HepG2 (cell line): ENCODE measurements around the gene LTB4R. TPM values are rescaled to one million over a fixed set of nuclear protein-coding genes. Genes with fewer than 3 reads are reported as not detected.

Experiments
- CCAR2 ChIP-seq: fragments of 200-400 bp; formaldehyde crosslinking; optimal IDR thresholded peaks from 2 replicates; pipeline ENCODE3; 2018; ENCODE audit warnings: low read depth, mild to moderate bottlenecking, low read length, moderate library complexity
- HMG20A ChIP-seq: IDR thresholded peaks from 2 replicates; pipeline ENCODE4 v1.6.1; 2016; ENCODE audit warnings: borderline replicate concordance
- KDM3A ChIP-seq: IDR thresholded peaks from 2 replicates; pipeline ENCODE4 v1.6.1; 2018; ENCODE audit warnings: low read depth, missing compliant biosample characterization
- NFE2L2 ChIP-seq: fragments of 150-350 bp; IDR thresholded peaks from 2 replicates; pipeline ENCODE4 v1.6.1; 2014; ENCODE audit warnings: low read length
- PLRG1 ChIP-seq: fragments of 450-650 bp; conservative IDR thresholded peaks from 2 replicates; pipeline ENCODE4 v1.6.1; 2016
- TAF15 ChIP-seq: fragments of 200-400 bp; formaldehyde crosslinking; IDR thresholded peaks from one replicate; pipeline ENCODE4 v1.6.1; 2018; ENCODE audit warnings: mild to moderate bottlenecking, low read depth, low read length; ENCODE audit not compliant: poor library complexity, severe bottlenecking
- polyA plus RNA-seq, 8 experiments: library from polyadenylated mRNA; depleted of rRNA in 3 of 8; stranded (reverse) in 7 of 8; unstranded in 1 of 8; fragments of >200 nt; fragmentation: Illumina TruSeq in 4 of 8; extraction: Trizol in 4 of 8; gene quantifications; 2 replicates each; pipeline versions ENCODE4 v1.2.1 to v1.2.3, GENCODE V29; 2011 to 2016; ENCODE audit warnings: low read depth in 4 of 8, missing spikeins in 1 of 8, mixed read lengths in 1 of 8; ENCODE audit not compliant: insufficient read depth in 1 of 8
- total RNA-seq, 5 experiments: library from RNA; depleted of rRNA; stranded (reverse); fragments of >200 nt; fragmentation: Illumina TruSeq; extraction: Trizol; gene quantifications; 2 replicates each; pipeline ENCODE4 v1.2.3, GENCODE V29; 2016; ENCODE audit warnings: low read depth in 1 of 5
- TF ChIP-seq, protein P1 (sequence below), 2 experiments: sonication (generic) in 1 of 2; formaldehyde crosslinking in 1 of 2; IDR thresholded peaks; 2 replicates each; pipeline versions ENCODE4 v1.6.1 to v1.9.0; 2014 to 2022; ENCODE audit warnings: antibody characterized with exemption in 1 of 2, borderline replicate concordance in 1 of 2, inconsistent platforms in 1 of 2, low read depth in 1 of 2, missing genetic modification reagents in 1 of 2
- TF ChIP-seq, protein P2 (sequence below): sonication (generic); formaldehyde crosslinking; IDR thresholded peaks from 2 replicates; pipeline ENCODE4 v1.9.0; 2021; ENCODE audit warnings: missing genetic modification reagents, mild to moderate bottlenecking, borderline replicate concordance
- TF ChIP-seq, protein P3 (sequence below): sonication (generic); formaldehyde crosslinking; IDR thresholded peaks from 2 replicates; pipeline ENCODE4 v1.5.1; 2020; ENCODE audit warnings: mild to moderate bottlenecking, missing genetic modification reagents, borderline replicate concordance
- TF ChIP-seq, protein P4 (sequence below): sonication (generic); formaldehyde crosslinking; IDR thresholded peaks from 2 replicates; pipeline ENCODE4 v1.4.0; 2020; ENCODE audit warnings: missing genetic modification reagents, borderline replicate concordance
- TF ChIP-seq, protein P5 (sequence below): IDR thresholded peaks from 2 replicates; pipeline ENCODE4 v1.6.1; 2018; ENCODE audit warnings: missing genetic modification reagents, mild to moderate bottlenecking, missing compliant biosample characterization

The LTB4R gene
- total and polyA plus RNA-seq, 2 of the 13 experiments (the other 11 are each of a cell fraction or from before 2014, with no cell fraction given): 3.2 to 8.2 TPM

DNA sequence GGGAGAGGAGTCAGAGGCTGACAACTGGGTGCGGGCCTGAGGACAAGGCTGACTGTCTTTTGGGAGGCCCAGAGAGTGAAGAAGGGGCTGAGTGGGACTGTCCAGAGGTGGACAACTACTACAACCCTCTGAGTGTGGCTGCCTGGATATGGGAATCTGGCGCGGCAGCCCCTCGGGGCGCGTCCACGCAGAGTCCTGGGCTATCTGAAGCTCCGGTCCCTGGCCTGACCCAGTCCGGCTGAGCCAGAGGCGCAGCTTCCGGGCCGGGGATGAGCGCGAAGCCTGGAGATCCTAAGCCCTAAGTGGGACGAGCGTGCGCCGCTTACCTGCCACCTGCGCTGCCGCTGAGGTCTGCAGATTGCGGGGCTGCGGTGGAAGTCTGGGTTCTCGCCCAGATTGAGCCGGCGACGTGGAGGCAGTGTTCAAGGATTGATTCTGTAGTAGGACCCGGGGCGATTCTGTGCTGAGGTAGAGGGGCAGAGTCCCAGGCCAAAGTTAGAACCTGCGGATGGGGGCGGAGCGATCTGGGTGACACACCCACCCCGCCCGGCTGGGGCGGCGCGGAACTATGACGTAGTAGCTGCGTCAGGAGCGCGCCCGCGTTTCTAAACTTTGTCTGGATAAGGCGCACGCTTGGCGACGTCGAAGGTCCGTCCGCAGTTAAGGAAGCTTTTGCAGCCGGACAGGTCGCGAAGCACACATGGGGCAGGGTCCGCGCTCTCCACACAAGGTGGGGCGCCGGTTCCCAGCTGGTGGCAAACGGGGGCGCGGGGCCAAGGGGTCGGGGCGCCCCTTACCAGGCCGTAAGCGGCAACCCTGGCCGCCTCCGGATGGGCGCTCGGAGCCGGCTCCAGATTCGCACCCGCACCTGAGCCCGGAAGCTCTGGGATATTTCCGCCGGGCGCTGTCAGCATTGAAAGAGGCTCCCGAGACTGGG, 11.8 kb upstream of the LTB4R start, which contains the start of the genes DHRS1 and NOP9 (continued):
- TF ChIP-seq, protein P1, sequence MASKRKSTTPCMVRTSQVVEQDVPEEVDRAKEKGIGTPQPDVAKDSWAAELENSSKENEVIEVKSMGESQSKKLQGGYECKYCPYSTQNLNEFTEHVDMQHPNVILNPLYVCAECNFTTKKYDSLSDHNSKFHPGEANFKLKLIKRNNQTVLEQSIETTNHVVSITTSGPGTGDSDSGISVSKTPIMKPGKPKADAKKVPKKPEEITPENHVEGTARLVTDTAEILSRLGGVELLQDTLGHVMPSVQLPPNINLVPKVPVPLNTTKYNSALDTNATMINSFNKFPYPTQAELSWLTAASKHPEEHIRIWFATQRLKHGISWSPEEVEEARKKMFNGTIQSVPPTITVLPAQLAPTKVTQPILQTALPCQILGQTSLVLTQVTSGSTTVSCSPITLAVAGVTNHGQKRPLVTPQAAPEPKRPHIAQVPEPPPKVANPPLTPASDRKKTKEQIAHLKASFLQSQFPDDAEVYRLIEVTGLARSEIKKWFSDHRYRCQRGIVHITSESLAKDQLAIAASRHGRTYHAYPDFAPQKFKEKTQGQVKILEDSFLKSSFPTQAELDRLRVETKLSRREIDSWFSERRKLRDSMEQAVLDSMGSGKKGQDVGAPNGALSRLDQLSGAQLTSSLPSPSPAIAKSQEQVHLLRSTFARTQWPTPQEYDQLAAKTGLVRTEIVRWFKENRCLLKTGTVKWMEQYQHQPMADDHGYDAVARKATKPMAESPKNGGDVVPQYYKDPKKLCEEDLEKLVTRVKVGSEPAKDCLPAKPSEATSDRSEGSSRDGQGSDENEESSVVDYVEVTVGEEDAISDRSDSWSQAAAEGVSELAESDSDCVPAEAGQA (IDR thresholded peaks at IDR 0.05; ENCODE audit: low read depth): peak; percentile 99
- TF ChIP-seq, protein P1 (CRISPR knock-in tag; IDR thresholded peaks at IDR 0.05; ENCODE audit: borderline replicate concordance): no peak
- TF ChIP-seq NFE2L2 (0 out of 2 replicates have a peak, but pooled peaks have one; percentile 7), KDM3A (peak; percentile 83), PLRG1 (no peak), HMG20A (no peak), CCAR2 (no peak), TAF15 (peak; percentile 96)
- TF ChIP-seq, protein P2, sequence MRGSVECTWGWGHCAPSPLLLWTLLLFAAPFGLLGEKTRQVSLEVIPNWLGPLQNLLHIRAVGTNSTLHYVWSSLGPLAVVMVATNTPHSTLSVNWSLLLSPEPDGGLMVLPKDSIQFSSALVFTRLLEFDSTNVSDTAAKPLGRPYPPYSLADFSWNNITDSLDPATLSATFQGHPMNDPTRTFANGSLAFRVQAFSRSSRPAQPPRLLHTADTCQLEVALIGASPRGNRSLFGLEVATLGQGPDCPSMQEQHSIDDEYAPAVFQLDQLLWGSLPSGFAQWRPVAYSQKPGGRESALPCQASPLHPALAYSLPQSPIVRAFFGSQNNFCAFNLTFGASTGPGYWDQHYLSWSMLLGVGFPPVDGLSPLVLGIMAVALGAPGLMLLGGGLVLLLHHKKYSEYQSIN (CRISPR knock-in tag): no peak
- TF ChIP-seq, protein P3, sequence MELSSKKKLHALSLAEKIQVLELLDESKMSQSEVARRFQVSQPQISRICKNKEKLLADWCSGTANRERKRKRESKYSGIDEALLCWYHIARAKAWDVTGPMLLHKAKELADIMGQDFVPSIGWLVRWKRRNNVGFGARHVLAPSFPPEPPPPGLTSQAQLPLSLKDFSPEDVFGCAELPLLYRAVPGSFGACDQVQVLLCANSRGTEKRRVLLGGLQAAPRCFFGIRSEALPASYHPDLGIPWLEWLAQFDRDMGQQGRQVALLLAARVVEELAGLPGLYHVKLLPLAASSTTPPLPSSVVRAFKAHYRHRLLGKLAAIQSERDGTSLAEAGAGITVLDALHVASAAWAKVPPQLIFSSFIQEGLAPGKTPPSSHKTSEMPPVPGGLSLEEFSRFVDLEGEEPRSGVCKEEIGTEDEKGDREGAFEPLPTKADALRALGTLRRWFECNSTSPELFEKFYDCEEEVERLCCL (CRISPR knock-in tag): peak; percentile 98
- TF ChIP-seq, protein P4, sequence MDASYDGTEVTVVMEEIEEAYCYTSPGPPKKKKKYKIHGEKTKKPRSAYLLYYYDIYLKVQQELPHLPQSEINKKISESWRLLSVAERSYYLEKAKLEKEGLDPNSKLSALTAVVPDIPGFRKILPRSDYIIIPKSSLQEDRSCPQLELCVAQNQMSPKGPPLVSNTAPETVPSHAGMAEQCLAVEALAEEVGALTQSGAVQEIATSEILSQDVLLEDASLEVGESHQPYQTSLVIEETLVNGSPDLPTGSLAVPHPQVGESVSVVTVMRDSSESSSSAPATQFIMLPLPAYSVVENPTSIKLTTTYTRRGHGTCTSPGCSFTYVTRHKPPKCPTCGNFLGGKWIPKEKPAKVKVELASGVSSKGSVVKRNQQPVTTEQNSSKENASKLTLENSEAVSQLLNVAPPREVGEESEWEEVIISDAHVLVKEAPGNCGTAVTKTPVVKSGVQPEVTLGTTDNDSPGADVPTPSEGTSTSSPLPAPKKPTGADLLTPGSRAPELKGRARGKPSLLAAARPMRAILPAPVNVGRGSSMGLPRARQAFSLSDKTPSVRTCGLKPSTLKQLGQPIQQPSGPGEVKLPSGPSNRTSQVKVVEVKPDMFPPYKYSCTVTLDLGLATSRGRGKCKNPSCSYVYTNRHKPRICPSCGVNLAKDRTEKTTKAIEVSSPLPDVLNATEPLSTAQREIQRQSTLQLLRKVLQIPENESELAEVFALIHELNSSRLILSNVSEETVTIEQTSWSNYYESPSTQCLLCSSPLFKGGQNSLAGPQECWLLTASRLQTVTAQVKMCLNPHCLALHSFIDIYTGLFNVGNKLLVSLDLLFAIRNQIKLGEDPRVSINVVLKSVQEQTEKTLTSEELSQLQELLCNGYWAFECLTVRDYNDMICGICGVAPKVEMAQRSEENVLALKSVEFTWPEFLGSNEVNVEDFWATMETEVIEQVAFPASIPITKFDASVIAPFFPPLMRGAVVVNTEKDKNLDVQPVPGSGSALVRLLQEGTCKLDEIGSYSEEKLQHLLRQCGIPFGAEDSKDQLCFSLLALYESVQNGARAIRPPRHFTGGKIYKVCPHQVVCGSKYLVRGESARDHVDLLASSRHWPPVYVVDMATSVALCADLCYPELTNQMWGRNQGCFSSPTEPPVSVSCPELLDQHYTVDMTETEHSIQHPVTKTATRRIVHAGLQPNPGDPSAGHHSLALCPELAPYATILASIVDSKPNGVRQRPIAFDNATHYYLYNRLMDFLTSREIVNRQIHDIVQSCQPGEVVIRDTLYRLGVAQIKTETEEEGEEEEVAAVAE: peak; percentile 82; the same call in 1 of the 2 replicates
- TF ChIP-seq, protein P5, sequence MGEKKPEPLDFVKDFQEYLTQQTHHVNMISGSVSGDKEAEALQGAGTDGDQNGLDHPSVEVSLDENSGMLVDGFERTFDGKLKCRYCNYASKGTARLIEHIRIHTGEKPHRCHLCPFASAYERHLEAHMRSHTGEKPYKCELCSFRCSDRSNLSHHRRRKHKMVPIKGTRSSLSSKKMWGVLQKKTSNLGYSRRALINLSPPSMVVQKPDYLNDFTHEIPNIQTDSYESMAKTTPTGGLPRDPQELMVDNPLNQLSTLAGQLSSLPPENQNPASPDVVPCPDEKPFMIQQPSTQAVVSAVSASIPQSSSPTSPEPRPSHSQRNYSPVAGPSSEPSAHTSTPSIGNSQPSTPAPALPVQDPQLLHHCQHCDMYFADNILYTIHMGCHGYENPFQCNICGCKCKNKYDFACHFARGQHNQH (CRISPR knock-in tag): peak; percentile 96
